Fibroblast of lung (primary cell): Measurements from ENCODE around the gene GNA12.

Experiments
- EZH2 ChIP-seq: IDR thresholded peaks from 2 replicates; pipeline ENCODE4 v1.5.1; 2012; ENCODE audit warnings: low read length, control low read depth, mild to moderate bottlenecking; ENCODE audit errors: missing control alignments
- TF ChIP-seq, protein P1 (sequence below), 2 donors: IDR thresholded peaks in 1 of 2; conservative IDR thresholded peaks in 1 of 2; 1 replicate in 1 of 2; 2 replicates in 1 of 2; pipeline ENCODE4 v1.5.1; 2011 to 2012; ENCODE audit warnings: low read length in 2 of 2, control low read depth in 1 of 2, inconsistent platforms in 1 of 2, low read depth in 1 of 2, mild to moderate bottlenecking in 1 of 2

DNA sequence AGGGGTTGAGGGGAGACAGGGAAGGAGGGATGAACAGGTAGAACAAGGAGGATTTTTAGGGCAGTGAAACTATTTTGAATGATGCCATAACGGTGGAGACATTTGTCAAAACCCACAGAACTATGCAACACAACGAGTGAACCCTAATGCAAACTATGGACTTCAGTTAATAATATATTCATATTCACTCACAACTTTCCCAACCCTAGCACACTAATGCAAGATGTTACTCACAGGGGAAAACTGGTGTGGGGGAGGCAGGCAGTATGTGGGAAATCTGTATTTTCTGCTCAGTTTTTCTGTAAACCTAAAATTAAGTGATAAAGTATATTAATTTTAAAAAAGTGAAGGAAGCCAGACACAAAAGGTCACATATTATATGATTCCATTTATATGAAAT, 17.3 kb downstream of the GNA12 start:
- TF ChIP-seq EZH2, result no peak
- TF ChIP-seq, protein P1, sequence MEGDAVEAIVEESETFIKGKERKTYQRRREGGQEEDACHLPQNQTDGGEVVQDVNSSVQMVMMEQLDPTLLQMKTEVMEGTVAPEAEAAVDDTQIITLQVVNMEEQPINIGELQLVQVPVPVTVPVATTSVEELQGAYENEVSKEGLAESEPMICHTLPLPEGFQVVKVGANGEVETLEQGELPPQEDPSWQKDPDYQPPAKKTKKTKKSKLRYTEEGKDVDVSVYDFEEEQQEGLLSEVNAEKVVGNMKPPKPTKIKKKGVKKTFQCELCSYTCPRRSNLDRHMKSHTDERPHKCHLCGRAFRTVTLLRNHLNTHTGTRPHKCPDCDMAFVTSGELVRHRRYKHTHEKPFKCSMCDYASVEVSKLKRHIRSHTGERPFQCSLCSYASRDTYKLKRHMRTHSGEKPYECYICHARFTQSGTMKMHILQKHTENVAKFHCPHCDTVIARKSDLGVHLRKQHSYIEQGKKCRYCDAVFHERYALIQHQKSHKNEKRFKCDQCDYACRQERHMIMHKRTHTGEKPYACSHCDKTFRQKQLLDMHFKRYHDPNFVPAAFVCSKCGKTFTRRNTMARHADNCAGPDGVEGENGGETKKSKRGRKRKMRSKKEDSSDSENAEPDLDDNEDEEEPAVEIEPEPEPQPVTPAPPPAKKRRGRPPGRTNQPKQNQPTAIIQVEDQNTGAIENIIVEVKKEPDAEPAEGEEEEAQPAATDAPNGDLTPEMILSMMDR (conservative IDR thresholded peaks at IDR 0.05 in 1 of 2, IDR thresholded peaks at IDR 0.05 in 1 of 2; ENCODE audit: low read depth in 1 of 2, low read length in 2 of 2), result no peak
